ELF-1 (cell line): Measurements from ENCODE around the gene SLC4A1AP.
"Not testable (repeated sequence)": the region's sequence is repeated elsewhere in the genome, so short reads cannot be mapped to it uniquely, and the experiment has no call there.

Source experiments
- DNase-seq: peaks from one replicate; pipeline ENCODE4 v3.0.0-alpha.2; 2016; ENCODE audit warnings: low read depth, low spot score

SLC4A1AP gene, protein sequence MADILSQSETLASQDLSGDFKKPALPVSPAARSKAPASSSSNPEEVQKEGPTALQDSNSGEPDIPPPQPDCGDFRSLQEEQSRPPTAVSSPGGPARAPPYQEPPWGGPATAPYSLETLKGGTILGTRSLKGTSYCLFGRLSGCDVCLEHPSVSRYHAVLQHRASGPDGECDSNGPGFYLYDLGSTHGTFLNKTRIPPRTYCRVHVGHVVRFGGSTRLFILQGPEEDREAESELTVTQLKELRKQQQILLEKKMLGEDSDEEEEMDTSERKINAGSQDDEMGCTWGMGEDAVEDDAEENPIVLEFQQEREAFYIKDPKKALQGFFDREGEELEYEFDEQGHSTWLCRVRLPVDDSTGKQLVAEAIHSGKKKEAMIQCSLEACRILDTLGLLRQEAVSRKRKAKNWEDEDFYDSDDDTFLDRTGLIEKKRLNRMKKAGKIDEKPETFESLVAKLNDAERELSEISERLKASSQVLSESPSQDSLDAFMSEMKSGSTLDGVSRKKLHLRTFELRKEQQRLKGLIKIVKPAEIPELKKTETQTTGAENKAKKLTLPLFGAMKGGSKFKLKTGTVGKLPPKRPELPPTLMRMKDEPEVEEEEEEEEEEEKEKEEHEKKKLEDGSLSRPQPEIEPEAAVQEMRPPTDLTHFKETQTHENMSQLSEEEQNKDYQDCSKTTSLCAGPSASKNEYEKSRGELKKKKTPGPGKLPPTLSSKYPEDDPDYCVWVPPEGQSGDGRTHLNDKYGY

DNA sequence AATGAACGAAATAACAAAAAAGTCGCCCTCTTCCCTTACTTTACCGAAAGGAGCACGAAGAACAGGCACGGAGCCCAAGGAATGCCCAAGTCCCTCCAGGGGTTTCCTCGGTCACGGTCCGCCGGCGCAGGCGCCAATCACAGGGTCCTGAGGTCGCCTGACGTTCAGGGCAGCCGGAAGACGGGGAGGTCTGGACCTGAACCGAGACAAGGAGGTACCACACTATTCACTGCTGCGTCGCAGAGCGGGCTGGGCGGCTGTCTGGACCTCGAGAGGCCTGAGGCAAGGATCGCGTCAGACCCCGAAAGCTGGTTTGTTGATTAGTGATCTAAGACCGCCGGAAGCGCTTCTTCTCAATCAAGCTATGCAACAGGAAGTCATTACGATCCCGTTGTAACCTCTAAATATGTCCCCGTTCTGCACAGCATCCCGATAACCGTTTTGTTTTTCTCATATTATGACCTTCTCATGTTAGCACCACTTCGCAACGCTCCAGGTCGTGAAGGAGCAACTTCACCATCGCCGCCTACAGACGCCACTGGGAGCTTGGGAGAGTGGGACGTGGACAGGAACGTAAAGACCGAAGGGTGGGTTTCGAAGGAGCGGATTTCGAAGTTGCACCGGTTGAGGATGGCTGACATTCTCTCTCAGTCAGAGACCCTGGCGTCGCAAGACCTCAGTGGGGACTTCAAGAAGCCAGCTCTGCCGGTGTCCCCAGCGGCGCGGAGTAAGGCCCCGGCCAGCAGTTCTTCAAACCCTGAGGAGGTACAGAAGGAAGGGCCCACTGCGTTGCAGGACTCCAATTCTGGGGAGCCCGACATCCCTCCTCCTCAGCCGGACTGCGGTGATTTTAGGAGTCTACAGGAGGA lies at the start of gene SLC4A1AP, which contains the start of gene SUPT7L:
SLC4A1AP (plus strand) TSS at position 605 of the 869 bp plus-strand sequence; CDS start at position 631, 26 bp downstream.
SUPT7L (minus strand) TSS at position 330 of the 869 bp plus-strand sequence. CDS start 1,422 bp downstream, outside the sequence.
- peak; percentile 94 for DNase-seq

DNA sequence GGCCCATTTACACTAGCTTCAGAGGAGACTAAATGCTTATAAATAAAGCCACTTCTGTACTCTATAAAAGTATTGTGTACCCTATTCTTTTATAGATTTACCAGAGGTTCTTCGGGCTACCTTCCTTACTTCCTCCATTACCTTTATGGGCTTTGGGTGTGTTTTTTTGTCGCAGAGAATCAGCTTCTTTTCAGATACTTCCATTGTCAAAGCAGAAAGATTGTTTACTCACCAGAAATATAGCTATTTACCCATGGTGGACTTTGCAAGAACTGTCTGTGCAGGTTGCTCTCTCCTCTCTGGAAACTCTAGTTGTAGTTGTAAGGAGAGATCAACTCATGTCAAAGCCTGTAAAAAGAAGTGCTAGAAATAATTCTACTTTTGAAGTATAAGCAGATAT lies 49.7 kb upstream of the SLC4A1AP start:
- no peak for DNase-seq

DNA sequence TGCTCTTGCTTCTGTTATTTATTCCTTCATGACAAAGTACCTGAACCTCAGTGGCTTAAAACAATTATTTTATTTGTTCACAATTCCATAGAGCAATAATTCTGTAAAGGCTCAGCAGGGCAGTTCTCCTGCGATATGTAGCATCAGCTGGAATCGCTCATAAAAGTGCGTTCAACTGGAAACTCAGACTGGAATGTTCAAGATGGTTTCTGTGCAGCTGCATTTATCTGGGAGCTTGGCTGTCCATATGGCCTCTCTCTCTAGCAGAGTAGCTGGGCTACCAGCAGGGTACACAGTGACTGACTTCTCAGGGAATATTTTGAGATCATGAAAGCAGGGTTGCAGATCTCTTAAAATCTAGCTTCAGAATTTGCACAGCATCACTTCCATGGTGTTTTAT lies 48.4 kb upstream of the SLC4A1AP start:
- DNase-seq = no peak

DNA sequence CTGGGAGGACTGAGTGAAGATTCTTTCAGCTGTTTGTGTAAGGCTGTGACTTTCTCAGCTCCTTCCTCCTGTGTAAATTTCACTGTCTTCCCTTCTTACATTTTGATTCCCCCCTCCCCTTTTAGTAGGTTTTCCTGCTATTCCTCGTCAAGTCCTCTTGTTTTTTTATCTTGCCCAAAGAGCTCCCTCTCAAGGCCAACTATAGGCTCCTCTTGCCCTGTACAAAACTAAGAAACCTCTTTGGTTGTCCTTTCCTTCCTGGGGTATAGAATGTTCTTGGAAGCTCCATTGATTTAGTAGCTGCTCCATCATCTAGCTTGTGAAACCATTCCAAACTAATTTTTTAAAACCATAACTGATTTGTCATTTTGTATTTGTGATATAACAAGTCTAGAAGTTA lies 42.2 kb upstream of the SLC4A1AP start:
- peak; percentile 18 for DNase-seq

DNA sequence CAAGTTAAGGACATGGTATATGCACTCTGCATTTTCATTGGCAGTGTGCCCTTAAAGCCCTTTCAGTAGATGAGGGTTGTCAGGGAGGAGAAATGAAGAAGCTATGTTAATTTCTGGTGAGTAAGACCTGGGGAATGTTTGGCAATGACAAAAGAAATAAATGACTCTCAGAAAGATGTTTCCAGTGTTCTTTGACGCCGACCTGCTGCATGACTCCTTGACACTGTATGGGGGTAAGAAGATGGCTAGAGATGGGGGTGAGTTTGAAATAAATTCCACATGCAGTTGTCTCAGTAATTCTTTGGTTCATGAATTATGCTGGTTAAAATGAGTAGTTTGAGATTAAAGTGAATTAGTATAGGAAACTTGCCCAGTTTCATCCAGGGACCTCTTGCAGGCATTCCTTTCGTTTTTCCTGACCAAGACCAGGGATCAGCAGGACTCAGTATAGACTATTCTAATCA lies 40.7 kb upstream of the SLC4A1AP start:
- DNase-seq = no peak

DNA sequence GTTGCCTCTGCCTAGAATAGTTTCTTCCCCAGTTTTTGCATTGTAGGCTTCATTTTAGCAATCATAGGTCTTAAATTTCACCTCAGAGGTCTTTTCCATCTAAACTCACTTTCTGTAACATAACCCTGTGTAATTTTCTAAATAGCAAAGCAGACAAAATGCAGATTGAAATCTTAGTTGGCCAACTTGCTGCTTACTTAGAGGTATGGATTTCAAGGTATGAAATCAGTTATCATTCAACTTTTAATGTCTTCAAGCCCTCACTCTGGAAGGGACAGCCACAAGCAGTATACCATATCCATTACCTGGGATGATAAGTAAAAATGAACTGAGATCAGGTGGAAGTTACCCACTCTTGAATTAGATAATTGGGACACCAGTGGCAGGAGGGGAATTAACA lies 38.7 kb upstream of the SLC4A1AP start:
- DNase-seq = no peak

DNA sequence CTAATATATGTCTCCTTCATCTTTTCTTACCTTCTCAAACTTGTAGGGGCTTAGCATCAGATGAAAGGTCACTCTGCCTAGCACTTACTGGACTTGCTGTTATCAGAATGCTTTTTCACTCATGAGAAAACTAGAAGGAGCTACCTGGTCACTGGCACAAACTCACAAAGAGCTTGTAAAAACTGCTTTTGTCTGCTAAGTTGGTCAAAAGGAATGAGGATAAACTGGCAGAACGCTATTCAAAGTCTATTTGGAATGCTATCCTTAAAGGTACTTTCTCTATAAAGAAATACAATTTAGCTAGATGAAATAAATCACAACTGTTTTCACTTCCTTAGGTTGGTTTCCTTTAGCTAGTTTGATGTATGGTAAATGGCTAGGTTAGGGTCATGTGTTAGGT lies 37.4 kb upstream of the SLC4A1AP start:
- not testable (repeated sequence) for DNase-seq

DNA sequence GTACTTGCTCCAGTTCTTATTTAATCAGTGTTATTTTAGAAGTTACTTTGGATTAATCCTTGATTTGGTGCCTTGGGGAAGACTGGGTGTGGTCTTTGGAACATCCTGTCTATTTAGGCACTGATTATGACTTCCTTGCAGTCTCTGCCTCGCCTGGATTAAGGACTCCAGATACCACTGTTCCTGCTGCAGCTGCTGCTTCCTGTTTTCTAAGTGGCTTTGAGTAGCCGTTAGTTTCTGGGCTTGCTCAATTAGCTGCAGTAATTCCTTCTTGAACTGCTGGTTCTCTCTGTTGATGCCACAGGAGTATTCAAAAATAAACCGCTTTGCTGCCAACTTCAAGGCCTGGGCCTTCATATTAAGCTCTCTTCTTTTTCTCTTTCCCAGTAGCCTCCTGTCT lies 36.8 kb upstream of the SLC4A1AP start:
- DNase-seq = peak; percentile 19

DNA sequence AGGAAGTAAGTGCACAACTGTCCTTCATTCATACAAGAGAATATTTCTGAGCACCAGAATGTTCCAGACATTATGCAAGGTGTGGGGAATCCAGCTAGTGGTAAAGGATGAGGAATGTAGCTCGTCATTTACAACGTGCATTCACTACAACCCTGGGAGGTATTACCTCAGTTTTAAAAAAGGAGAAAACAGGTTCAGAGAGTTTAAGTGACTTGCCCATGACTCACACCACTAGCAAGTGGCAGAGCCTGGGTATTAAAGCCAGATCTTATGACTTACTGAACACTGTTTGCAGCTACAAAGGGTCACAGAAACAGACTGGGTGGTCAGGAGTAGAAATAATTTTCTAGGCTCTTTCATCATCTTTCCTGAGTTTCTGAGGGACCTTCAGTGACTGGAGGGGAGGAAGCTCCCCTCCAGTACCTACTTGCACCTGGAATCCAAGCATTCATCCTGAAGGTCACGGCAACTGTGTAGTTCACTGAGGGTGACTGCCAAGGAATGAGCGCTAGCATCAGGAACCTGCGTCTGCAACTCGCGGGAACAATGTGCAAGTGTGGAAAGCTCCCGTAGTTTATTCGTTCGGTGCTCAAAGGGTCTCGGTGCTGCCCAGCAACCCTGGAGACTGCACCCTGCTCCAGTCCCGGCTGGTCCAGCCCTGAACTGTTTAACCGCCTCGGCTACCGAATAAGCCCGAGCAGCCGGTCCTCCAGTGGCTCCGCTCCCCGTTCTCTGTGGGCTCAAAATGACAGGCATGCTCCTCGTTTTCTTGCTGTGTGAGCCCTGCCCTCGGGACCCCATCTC lies 35.5 kb upstream of the SLC4A1AP start:
- DNase-seq = peak; percentile 42

DNA sequence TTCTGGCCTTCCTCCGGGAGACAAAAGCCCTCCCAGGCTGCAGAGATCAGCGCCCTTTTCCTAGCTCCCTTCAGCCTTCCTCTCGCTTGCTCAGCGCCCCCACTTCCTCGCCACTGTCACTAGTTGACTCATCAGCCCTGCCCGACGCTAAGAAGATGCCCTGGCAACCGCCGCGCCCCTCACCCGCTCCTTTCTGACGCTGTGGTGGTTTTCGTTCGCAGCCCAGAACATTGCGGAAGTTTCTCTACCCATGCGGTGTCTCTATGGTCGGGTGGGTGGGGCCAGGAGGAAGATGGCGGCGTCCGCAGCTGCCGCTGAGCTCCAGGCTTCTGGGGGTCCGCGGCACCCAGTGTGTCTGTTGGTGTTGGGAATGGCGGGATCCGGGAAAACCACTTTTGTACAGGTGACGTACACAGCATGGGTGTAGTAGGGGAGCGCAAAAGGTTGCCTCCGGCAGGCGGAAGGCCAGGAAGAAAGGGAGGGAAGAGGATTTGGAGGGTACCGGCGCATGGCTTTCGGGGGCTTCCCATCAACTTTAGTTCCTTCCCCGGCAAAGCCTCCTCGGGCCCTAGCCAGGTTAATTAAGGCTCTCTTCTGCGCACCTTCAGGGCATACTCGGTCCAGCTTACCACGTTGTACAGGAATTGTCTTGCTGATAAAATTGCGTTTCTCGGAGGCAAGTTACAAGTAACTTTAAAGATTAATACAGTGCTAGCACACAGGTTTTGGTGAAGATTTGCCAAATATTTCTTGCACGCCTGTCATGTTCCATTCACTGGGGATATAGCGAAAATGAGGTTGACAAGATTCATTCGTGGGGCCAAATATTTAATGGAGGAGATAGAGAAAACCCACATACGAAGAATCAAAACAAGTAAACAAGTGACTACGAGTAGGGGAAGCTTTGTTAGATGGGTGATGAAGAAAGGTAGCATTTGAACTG lies 34.7 kb upstream of the SLC4A1AP start, which contains the start of the genes CCDC121 and GPN1:
CCDC121 (minus strand) TSS at position 246 of the 943 bp plus-strand sequence. CDS start 1,213 bp downstream, outside the sequence.
GPN1 (plus strand) TSS at position 284 of the 943 bp plus-strand sequence; CDS start at position 293, 9 bp downstream.
- peak; percentile 88 for DNase-seq

DNA sequence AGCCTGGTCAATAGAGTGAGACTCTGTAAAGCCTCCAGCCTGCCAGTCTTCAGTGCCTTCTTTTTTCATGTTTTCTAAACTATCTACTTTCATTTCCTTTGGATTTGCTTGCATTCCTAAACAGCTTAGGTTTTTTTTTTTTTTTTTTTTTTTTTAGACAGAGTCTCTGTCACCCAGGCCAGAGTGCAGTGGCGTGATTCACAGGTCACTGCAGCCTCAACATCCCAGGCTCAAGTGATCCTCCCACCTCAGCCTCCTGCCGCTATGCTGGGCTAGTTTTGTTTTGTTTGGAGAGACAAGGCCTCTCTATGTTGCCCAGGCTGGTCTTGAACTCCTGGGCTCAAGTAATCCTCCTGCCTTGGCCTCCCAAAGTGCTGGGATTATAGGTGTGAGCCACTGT lies 33.4 kb upstream of the SLC4A1AP start:
- not testable (repeated sequence) for DNase-seq

DNA sequence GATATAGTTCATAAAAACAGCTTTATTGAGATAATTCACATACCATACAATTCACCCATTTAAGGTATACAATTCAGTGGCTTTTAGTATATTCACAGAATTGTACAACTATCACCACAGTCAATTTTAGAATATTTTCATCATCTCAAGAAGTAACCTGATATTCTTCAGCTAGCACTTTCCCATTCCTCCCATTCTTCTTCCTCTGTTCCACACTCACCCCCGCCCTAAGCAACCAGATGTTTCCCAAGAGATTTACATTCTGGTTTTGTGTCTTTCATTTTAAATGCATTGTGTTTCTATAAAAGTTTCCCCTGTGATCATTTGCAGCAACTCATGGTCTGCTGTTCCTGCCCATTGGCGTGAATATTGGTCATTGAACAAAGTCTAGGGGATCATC lies 29.4 kb upstream of the SLC4A1AP start:
- DNase-seq = no peak

DNA sequence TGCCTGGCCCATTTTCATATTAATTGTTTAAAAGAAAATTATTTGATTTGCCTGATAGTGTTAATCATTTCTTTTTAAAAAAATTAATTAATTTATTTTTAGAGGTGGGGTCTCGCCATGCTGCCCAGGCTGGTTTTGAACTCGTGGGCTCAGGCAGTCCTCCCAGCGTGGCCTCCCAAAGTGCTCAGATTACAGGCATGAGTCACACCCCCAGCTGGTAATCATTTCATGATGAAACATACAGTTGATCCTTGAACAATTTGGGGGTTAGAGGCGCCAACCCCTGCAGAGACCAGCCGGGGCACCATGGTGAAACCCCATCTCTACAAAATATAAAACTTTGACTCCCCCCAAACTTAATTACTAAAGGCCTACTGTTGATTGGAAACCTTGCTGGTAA lies 26.9 kb upstream of the SLC4A1AP start:
- no peak for DNase-seq

DNA sequence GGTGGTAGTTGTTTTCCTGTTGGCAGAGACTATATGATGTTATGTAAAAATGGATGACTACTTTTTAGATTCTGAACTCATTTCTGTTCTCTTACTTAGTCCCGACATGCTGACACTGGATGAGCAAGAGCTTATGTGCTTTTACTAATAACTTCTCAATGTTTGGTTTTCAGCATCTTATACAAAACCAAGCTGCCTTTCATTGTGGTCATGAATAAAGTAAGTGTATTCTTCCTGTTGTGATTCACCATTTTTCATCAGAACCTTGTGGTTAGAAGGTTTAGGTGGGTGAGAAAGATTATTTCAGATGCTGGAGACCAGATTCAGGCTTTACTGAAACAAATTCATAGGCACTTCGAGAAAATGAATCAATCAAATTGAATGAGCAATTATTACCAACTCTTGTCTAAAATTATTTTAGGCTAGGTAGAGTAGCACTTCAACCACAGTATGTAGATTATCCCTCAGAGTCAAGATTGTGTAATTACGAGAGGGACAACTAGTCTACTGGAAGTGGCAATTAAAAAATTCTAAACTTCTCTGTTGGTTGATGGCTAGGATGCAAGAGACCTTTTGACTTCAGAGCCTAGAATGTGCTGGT lies 25.6 kb upstream of the SLC4A1AP start:
- no peak for DNase-seq

DNA sequence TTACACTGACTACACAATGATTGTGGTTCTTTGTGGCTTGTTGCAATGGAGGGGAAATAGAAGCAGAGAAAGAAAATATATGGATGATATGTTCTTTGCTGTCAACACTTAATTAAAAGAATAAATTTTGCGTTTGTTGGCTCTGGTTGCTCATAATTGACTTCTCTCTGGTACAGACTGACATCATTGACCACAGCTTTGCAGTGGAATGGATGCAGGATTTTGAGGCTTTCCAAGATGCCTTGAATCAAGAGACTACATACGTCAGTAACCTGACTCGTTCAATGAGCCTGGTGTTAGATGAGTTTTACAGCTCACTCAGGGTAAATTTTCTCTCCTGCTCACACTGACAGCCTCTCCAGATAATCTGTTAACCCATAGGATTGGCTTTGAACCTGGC lies 25.0 kb upstream of the SLC4A1AP start:
- no peak for DNase-seq

DNA sequence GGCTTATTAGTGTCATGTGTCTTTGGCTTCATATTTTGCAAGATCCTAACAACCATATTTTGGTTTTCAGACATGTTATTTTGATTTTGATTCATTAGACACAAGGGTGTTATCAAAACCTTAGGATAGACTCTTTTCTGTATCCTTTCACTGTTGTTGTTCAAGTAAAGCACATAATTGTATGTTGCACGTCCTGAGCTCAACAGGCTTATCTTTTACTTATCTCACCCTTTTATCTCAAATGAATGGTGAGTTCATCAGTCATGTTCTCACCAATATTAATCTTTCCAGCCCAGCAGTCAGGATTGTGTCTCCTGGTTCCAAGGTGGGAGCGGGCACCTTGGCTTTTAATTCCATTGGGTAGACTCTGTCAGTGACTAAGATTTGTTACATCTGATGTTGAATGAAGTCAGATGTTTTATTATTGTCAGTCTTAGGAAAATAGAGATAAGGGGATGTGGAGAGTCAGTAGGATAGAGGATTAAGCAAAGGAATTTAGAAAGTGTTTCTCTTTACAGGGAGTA lies 22.9 kb upstream of the SLC4A1AP start:
- DNase-seq = no peak

DNA sequence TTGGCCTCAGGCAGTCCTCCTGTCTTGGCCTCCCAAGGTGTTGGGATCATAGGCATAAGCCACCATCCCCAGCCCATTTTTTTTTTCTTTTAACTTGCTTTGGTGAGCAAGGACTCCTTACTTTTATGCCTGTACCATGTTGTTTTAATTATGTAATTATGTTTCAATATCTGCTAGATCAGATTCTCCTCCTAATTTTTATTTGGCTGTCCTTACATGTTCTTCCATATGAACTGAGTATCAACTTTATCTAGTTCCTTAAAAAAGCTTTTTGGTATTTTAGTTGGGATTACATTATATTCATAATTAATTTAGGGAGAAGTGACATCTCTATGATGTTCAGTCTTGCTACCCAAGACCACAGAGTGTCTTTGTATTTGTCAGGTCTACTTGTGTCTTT lies 18.5 kb upstream of the SLC4A1AP start:
- DNase-seq = no peak

DNA sequence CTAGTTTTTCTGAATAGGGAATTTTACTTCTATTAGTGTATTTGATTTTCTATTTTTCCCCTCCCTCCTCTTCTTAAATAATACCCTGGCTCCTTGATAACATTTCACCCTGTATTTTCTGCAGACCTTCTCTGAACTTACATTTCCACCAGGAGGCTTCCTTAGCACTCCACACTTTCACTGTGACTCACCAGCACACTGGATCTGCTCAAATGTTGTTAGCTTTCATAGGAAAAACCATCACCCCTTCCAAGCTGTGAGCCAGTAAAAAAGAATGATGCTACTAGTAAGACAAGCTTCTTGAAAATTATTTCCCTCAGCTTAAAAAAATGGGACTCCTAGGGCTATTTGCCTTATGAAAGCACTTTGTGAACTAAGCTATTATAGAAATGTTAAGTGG lies 16.4 kb upstream of the SLC4A1AP start:
- no peak for DNase-seq

DNA sequence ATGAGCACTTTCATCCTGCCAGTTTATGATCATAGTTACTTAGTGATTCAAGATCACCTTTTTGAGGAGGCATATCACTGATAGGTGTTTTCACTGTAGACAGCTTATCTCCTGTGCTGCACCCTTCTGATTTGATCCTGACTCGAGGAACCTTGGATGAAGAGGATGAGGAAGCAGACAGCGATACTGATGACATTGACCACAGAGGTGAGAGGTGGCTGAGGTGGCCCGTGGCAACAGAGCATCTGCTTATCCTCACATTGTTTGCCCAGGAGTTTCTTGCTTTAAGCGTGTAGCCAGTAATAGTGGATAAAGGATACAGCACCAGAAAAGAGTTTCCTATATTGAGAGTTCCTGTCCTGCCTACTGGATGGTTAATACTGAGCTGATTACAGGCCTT lies 16.0 kb upstream of the SLC4A1AP start:
- no peak for DNase-seq
